ENCODE measurements around the gene NUP93. TPM values are rescaled to one million over a fixed set of nuclear protein-coding genes. Genes with fewer than 3 reads are reported as not detected.

The NUP93 gene
- total RNA-seq, 1 experiment from 2014 or later, result 165 TPM

GRCh38 chr16:56888806-56889205, 158.9 kb downstream of the NUP93 start:
- Histone ChIP-seq H3K4ac (ENCODE audit: low read depth, low read length) (no peak overlapping the region), H3K27me3 (ENCODE audit: insufficient read depth, low read length) (no peaks in the 10 kb centered on the region), H2BK120ac (ENCODE audit: low read depth, low read length, poor library complexity, severe bottlenecking) (no peak overlapping the region), H3K18ac (ENCODE audit: insufficient read length, low read depth, low read length) (no peak overlapping the region), H3K4me2 (ENCODE audit: insufficient read depth, insufficient read length, low read length) (no peak overlapping the region), H3K14ac (ENCODE audit: insufficient read depth, low read length) (no peak overlapping the region), H3K9me3 (ENCODE audit: control insufficient read depth, low read depth, low read length) (peaks cover 11% of the 10 kb centered on the region), H3K23me2 (ENCODE audit: insufficient read length, low read depth, low read length, poor library complexity, severe bottlenecking) (no peaks in the 10 kb centered on the region), H2BK15ac (ENCODE audit: low read depth, low read length) (no peak overlapping the region), H4K91ac (ENCODE audit: insufficient read length, low read depth, low read length) (no peak overlapping the region), H2AK5ac (ENCODE audit: insufficient read length, low read length) (no peak overlapping the region), H3T11ph (ENCODE audit: low read length) (no peak overlapping the region), H3K79me1 (ENCODE audit: insufficient read depth, low read depth, low read length, poor library complexity, severe bottlenecking) (no peaks in the 10 kb centered on the region), H4K5ac (ENCODE audit: insufficient read length, low read depth, low read length) (no peak overlapping the region), H2BK12ac (ENCODE audit: insufficient read length, low read depth, low read length) (no peak overlapping the region), H3K4me1 (ENCODE audit: insufficient read depth, low read length) (no peaks in the 10 kb centered on the region), H3K23ac (ENCODE audit: insufficient read length, low read depth, low read length) (no peak overlapping the region), H3K56ac (ENCODE audit: insufficient read length, low read depth, low read length) (no peak overlapping the region), H3K9ac (ENCODE audit: extremely low read depth, insufficient read length, low read length) (no peak overlapping the region), H3K27ac (ENCODE audit: insufficient read length, low read depth, low read length) (no peak overlapping the region), H4K20me1 (ENCODE audit: control insufficient read depth, insufficient read depth, insufficient read length) (no peaks in the 10 kb centered on the region), H2AFZ (ENCODE audit: low read length) (no peak overlapping the region), H3K79me2 (ENCODE audit: insufficient read depth, low read length) (0 out of 2 replicates have a peak, but pooled peaks cover 1% of the 10 kb centered on the region), H2BK20ac (ENCODE audit: low read depth, low read length, poor library complexity, severe bottlenecking) (no peak overlapping the region), H4K8ac (replicated peaks; ENCODE audit: insufficient read length, low read depth, low read length) (no peak overlapping the region), H2BK5ac (ENCODE audit: insufficient read length, low read length) (no peak overlapping the region)
- H3K27me3 Mint-ChIP-seq (ENCODE audit: low read depth), result peaks cover 6% of the 10 kb centered on the region
- no CpG with 5 or more reads among the region's 7 CpGs for WGBS (ENCODE audit: extremely low coverage, insufficient read length, low lambda C conversion rate)
- peaks cover 10 to 15% (median 14%) of the 10 kb centered on the region in 3 experiments for H3K36me3 Mint-ChIP-seq (ENCODE audit: insufficient read depth in 1 of 3, low read depth in 3 of 3)
- H3K27ac Mint-ChIP-seq, result no peak overlapping the region
- no peaks in the 10 kb centered on the region for H3K4me1 Mint-ChIP-seq
- H3K9me3 Mint-ChIP-seq, result peaks cover 20 to 21% of the 10 kb centered on the region in 2 experiments
- no peak for DNase-seq
- no peak overlapping the region for H3K4me3 Mint-ChIP-seq
- no peak for TF ChIP-seq CTCF (conservative IDR thresholded peaks at IDR 0.05)

Data from H9 (cell line).